Measurements from ENCODE around the gene COMMD4.

DNA sequence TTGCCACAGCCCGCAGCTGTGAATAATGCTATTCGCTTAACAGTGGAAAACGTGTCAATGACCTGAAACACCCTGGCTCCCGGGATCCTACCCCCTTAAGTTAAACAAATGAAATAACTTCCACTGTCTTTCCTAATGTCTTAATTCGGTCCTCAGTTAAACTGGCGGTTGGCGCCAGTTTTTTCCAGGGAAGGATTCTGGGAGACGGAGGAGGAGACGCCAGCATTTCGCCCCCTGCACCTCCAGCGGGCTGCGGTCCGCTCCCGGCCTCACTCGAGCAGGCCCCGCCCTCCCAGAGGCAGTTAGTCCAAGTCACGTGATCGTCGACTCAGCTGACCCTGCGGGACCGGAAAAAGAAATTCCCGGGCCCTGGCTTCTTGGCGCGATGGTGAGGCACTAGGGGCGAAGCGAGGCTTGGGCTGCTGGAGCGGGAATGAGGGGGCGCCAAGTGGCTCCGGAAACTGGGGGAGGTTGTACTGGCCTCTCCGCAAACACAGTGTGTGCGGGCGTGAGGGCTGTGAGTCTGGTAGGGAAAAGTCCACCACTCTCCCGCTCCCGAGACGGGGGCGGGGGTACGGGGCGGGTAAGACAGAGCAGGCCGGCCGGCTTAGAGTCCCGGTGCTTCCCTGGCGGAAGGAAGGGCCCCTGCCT, at the start of gene COMMD4:
- TF ChIP-seq, protein P1, sequence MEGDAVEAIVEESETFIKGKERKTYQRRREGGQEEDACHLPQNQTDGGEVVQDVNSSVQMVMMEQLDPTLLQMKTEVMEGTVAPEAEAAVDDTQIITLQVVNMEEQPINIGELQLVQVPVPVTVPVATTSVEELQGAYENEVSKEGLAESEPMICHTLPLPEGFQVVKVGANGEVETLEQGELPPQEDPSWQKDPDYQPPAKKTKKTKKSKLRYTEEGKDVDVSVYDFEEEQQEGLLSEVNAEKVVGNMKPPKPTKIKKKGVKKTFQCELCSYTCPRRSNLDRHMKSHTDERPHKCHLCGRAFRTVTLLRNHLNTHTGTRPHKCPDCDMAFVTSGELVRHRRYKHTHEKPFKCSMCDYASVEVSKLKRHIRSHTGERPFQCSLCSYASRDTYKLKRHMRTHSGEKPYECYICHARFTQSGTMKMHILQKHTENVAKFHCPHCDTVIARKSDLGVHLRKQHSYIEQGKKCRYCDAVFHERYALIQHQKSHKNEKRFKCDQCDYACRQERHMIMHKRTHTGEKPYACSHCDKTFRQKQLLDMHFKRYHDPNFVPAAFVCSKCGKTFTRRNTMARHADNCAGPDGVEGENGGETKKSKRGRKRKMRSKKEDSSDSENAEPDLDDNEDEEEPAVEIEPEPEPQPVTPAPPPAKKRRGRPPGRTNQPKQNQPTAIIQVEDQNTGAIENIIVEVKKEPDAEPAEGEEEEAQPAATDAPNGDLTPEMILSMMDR (IDR thresholded peaks at IDR 0.05) = no peak
- TF ChIP-seq POLR2A (IDR thresholded peaks at IDR 0.05) (no peak), POLR2AphosphoS5 (IDR thresholded peaks at IDR 0.05) (peak; percentile 81 to 88 (median 86))
